Mononuclear cell (primary cell): ENCODE data around the gene NXPE2. TPM values are rescaled to one million over a fixed set of nuclear protein-coding genes. Genes with fewer than 3 reads are reported as not detected.
"Not testable (repeated sequence)": the region's sequence is repeated elsewhere in the genome, so short reads cannot be mapped to it uniquely, and the experiment has no call there.

Source experiments
- H3K27me3 ChIP-seq: 2 replicates; pipeline ENCODE4 v1.6.0; 2011; ENCODE audit warnings: low read length, control low read depth; ENCODE audit not compliant: insufficient read depth
- H3K4me1 ChIP-seq: 2 replicates; pipeline ENCODE4 v1.5.1; 2011; ENCODE audit warnings: mild to moderate bottlenecking, low read length, control low read depth; ENCODE audit not compliant: insufficient read depth
- H3K4me3 ChIP-seq: 2 replicates; pipeline ENCODE4 v1.5.1; 2011; ENCODE audit warnings: mild to moderate bottlenecking, low read length, moderate library complexity
- H3K9me3 ChIP-seq: 2 replicates; pipeline ENCODE4 v1.5.1; 2011; ENCODE audit warnings: low read depth, mild to moderate bottlenecking, control low read depth, low read length
- total RNA-seq: library from RNA; depleted of rRNA; stranded (reverse); fragments of >200 nt; gene quantifications from one replicate; pipeline ENCODE4 v1.2.3, GENCODE V29; 2012

Gene NXPE2
- not detected for total RNA-seq

- Histone ChIP-seq H3K4me1 (no peaks in the 10 kb centered on the region), H3K4me3 (no peak within 1 kb of the TSS), H3K27me3 (no peaks in the 10 kb centered on the region), H3K9me3 (no peaks in the 10 kb centered on the region)
These were observed at the start of gene NXPE2 for GRCh38 chr11:114678125-114679036. Gene NXPE2, plus strand, starts transcription at chr11:114678527. Its CDS starts 49 bp downstream, at chr11:114678576.

- H3K4me3 ChIP-seq, H3K9me3 ChIP-seq, H3K4me1 ChIP-seq, H3K27me3 ChIP-seq: not testable (repeated sequence)
These were observed 46.8 kb upstream of the NXPE2 start for GRCh38 chr11:114631445-114631965.

- not testable (repeated sequence) for H3K9me3 ChIP-seq, H3K4me3 ChIP-seq, H3K4me1 ChIP-seq, H3K27me3 ChIP-seq
These were observed 38.9 kb upstream of the NXPE2 start for GRCh38 chr11:114639440-114639839.

GRCh38 chr11:114650661-114651060 lies 27.7 kb upstream of the NXPE2 start:
- no peaks in the 10 kb centered on the region for H3K27me3 ChIP-seq
- no peak overlapping the region for H3K4me3 ChIP-seq
- H3K4me1 ChIP-seq, result no peaks in the 10 kb centered on the region
- no peaks in the 10 kb centered on the region for H3K9me3 ChIP-seq

- H3K9me3 ChIP-seq, result no peaks in the 10 kb centered on the region
These were observed 27.1 kb upstream of the NXPE2 start for GRCh38 chr11:114651145-114651718.

GRCh38 chr11:114653148-114653547 lies 25.2 kb upstream of the NXPE2 start:
- Histone ChIP-seq H3K4me3 (no peak overlapping the region), H3K9me3 (no peaks in the 10 kb centered on the region), H3K27me3 (no peaks in the 10 kb centered on the region), H3K4me1 (no peaks in the 10 kb centered on the region)

More at GRCh38 chr11:114651145-114651718, 27.1 kb upstream of the NXPE2 start:
- H3K4me3 ChIP-seq, result no peak overlapping the region
- no peaks in the 10 kb centered on the region for H3K27me3 ChIP-seq
- no peaks in the 10 kb centered on the region for H3K4me1 ChIP-seq

GRCh38 chr11:114664641-114665040 lies 13.7 kb upstream of the NXPE2 start:
- no peaks in the 10 kb centered on the region for H3K27me3 ChIP-seq
- H3K9me3 ChIP-seq, result no peaks in the 10 kb centered on the region
- no peak overlapping the region for H3K4me3 ChIP-seq

GRCh38 chr11:114666760-114667159 lies 11.6 kb upstream of the NXPE2 start:
- peaks cover 6% of the 10 kb centered on the region for H3K9me3 ChIP-seq
- no peak overlapping the region for H3K4me3 ChIP-seq
- H3K27me3 ChIP-seq, result no peaks in the 10 kb centered on the region
- no peaks in the 10 kb centered on the region for H3K4me1 ChIP-seq

More at GRCh38 chr11:114664641-114665040, 13.7 kb upstream of the NXPE2 start:
- H3K4me1 ChIP-seq, result no peaks in the 10 kb centered on the region

GRCh38 chr11:114668109-114668508 lies 10.2 kb upstream of the NXPE2 start:
- Histone ChIP-seq H3K4me1 (no peaks in the 10 kb centered on the region), H3K4me3 (no peak overlapping the region), H3K9me3 (peaks cover 11% of the 10 kb centered on the region), H3K27me3 (no peaks in the 10 kb centered on the region)

- Histone ChIP-seq H3K4me1 (no peaks in the 10 kb centered on the region), H3K9me3 (peaks cover 11% of the 10 kb centered on the region), H3K4me3 (no peak overlapping the region), H3K27me3 (no peaks in the 10 kb centered on the region)
These were observed 4.7 kb upstream of the NXPE2 start for GRCh38 chr11:114673661-114674060.

- Histone ChIP-seq H3K4me3 (no peak overlapping the region), H3K27me3 (no peaks in the 10 kb centered on the region), H3K4me1 (no peaks in the 10 kb centered on the region), H3K9me3 (no peaks in the 10 kb centered on the region)
These were observed 1.2 kb downstream of the NXPE2 start for GRCh38 chr11:114679505-114679904.

GRCh38 chr11:114683007-114683406 lies 4.7 kb downstream of the NXPE2 start:
- Histone ChIP-seq H3K4me1 (no peaks in the 10 kb centered on the region), H3K4me3 (no peak overlapping the region), H3K9me3 (no peaks in the 10 kb centered on the region), H3K27me3 (no peaks in the 10 kb centered on the region)

- H3K4me3 ChIP-seq, result no peak overlapping the region
- H3K27me3 ChIP-seq, result no peaks in the 10 kb centered on the region
- H3K4me1 ChIP-seq, result no peaks in the 10 kb centered on the region
- H3K9me3 ChIP-seq, result no peaks in the 10 kb centered on the region
These were observed 6.3 kb downstream of the NXPE2 start for GRCh38 chr11:114684636-114685035.

GRCh38 chr11:114685097-114685496 lies 6.8 kb downstream of the NXPE2 start:
- Histone ChIP-seq H3K4me3 (no peak overlapping the region), H3K9me3 (no peaks in the 10 kb centered on the region), H3K4me1 (no peaks in the 10 kb centered on the region), H3K27me3 (no peaks in the 10 kb centered on the region)

GRCh38 chr11:114705280-114706024 lies 27.1 kb downstream of the NXPE2 start:
- Histone ChIP-seq H3K9me3 (peaks cover 4% of the 10 kb centered on the region), H3K4me3 (no peak overlapping the region), H3K27me3 (no peaks in the 10 kb centered on the region), H3K4me1 (no peaks in the 10 kb centered on the region)
